ENCODE measurements around the gene C20orf141.
A peak's percentile ranks its signal among the peaks of the same experiment; 100 is the strongest.
"Not testable (repeated sequence)": the region's sequence is repeated elsewhere in the genome, so short reads cannot be mapped to it uniquely, and the experiment has no call there.

The C20orf141 gene

GRCh38 chr20:2820896-2821869, 6.4 kb downstream of the C20orf141 start:
- no peak for DNase-seq (ENCODE audit: low read depth)

- no peak for DNase-seq (ENCODE audit: low read depth)
Observed at GRCh38 chr20:2822073-2822472, 7.3 kb downstream of the C20orf141 start.

GRCh38 chr20:2825761-2826160, 11.0 kb downstream of the C20orf141 start:
- DNase-seq (ENCODE audit: low read depth): no peak

GRCh38 chr20:2826655-2827054, 11.9 kb downstream of the C20orf141 start:
- no peak for DNase-seq (ENCODE audit: low read depth)

GRCh38 chr20:2829376-2829775, 14.6 kb downstream of the C20orf141 start:
- DNase-seq (ENCODE audit: low read depth): no peak

- DNase-seq (ENCODE audit: low read depth): not testable (repeated sequence)
Observed at GRCh38 chr20:2831206-2831605, 16.4 kb downstream of the C20orf141 start.

- DNase-seq (ENCODE audit: low read depth): no peak
Observed at GRCh38 chr20:2833761-2834160, 19.0 kb downstream of the C20orf141 start.

GRCh38 chr20:2834401-2835110, 19.8 kb downstream of the C20orf141 start:
- no peak for DNase-seq (ENCODE audit: low read depth)

- DNase-seq (ENCODE audit: low read depth): no peak
Observed at GRCh38 chr20:2835331-2835796, 20.6 kb downstream of the C20orf141 start.

GRCh38 chr20:2836035-2836434, 21.2 kb downstream of the C20orf141 start:
- no peak for DNase-seq (ENCODE audit: low read depth)

GRCh38 chr20:2837221-2837960, 22.6 kb downstream of the C20orf141 start:
- no peak for DNase-seq (ENCODE audit: low read depth)

GRCh38 chr20:2838170-2838797, 23.5 kb downstream of the C20orf141 start:
- no peak for DNase-seq (ENCODE audit: low read depth)

GRCh38 chr20:2838847-2839671, 24.3 kb downstream of the C20orf141 start:
- DNase-seq (ENCODE audit: low read depth): no peak

GRCh38 chr20:2839732-2840137, 24.9 kb downstream of the C20orf141 start:
- no peak for DNase-seq (ENCODE audit: low read depth)

- DNase-seq (ENCODE audit: low read depth): peak; percentile 60
Observed at GRCh38 chr20:2840138-2840966, 25.6 kb downstream of the C20orf141 start, which contains the start of the genes PCED1A and VPS16. TSS of gene PCED1A (minus strand) at chr20:2840655. CDS start at chr20:2839912, 743 bp downstream. TSS of gene VPS16 (plus strand) at chr20:2840745. CDS start at chr20:2840775, 30 bp downstream.

GRCh38 chr20:2840967-2841531, 26.3 kb downstream of the C20orf141 start:
- DNase-seq (ENCODE audit: low read depth): no peak

GRCh38 chr20:2845607-2846006, 30.8 kb downstream of the C20orf141 start:
- no peak for DNase-seq (ENCODE audit: low read depth)

GRCh38 chr20:2846698-2847097, 31.9 kb downstream of the C20orf141 start:
- no peak for DNase-seq (ENCODE audit: low read depth)

GRCh38 chr20:2847802-2848201, 33.0 kb downstream of the C20orf141 start:
- no peak for DNase-seq (ENCODE audit: low read depth)

All from fibroblast of the conjunctiva (primary cell).